HepG2 (cell line): ENCODE results near the gene KCTD21. TPM values are rescaled to one million over a fixed set of nuclear protein-coding genes. Genes with fewer than 3 reads are reported as not detected.

Experiments used
- FOXO1 ChIP-seq: sonication (generic); formaldehyde crosslinking; IDR thresholded peaks from 2 replicates; pipeline ENCODE4 v1.4.0; 2020; ENCODE audit warnings: missing genetic modification reagents
- FOXO4 ChIP-seq: sonication (generic); formaldehyde crosslinking; conservative IDR thresholded peaks from 2 replicates; pipeline ENCODE4 v1.8.1; 2023; ENCODE audit warnings: missing genetic modification reagents
- HNF1A ChIP-seq, 2 experiments: sonication (generic) in 1 of 2; formaldehyde crosslinking in 1 of 2; IDR thresholded peaks; 2 replicates each; pipeline versions ENCODE4 v1.4.0 to v1.6.1; 2016 to 2020; ENCODE audit warnings: borderline replicate concordance in 1 of 2, low read depth in 1 of 2, mild to moderate bottlenecking in 1 of 2, missing genetic modification reagents in 1 of 2
- LBX2 ChIP-seq: sonication (generic); formaldehyde crosslinking; IDR thresholded peaks from 2 replicates; pipeline ENCODE4 v1.5.0; 2020; ENCODE audit warnings: missing genetic modification reagents, mild to moderate bottlenecking, borderline replicate concordance
- PBX2 ChIP-seq: IDR thresholded peaks from 2 replicates; pipeline ENCODE4 v1.6.1; 2016; ENCODE audit warnings: control low read depth
- PHB2 ChIP-seq: fragments of 450-650 bp; IDR thresholded peaks from 2 replicates; pipeline ENCODE4 v1.6.1; 2018; ENCODE audit not compliant: partially characterized antibody
- SUZ12 ChIP-seq: fragments of 150-350 bp; IDR thresholded peaks from 2 replicates; pipeline ENCODE4 v1.6.1; 2014; ENCODE audit warnings: low read depth, low read length
- TCF12 ChIP-seq, 2 experiments: fragments of 450-650 bp in 1 of 2; sonication (generic) in 1 of 2; formaldehyde crosslinking in 1 of 2; IDR thresholded peaks; 2 replicates each; pipeline versions ENCODE4 v1.6.1 to v1.8.0; 2017 to 2022; ENCODE audit warnings: antibody characterized with exemption in 1 of 2, mild to moderate bottlenecking in 1 of 2, missing genetic modification reagents in 1 of 2, moderate library complexity in 1 of 2
- XRCC5 ChIP-seq: fragments of 200-400 bp; formaldehyde crosslinking; optimal IDR thresholded peaks from 2 replicates; pipeline ENCODE3; 2017; ENCODE audit warnings: mild to moderate bottlenecking, low read length
- ZBTB7A ChIP-seq: sonication (generic); formaldehyde crosslinking; IDR thresholded peaks from 2 replicates; pipeline ENCODE4 v1.8.0; 2022; ENCODE audit warnings: mild to moderate bottlenecking, missing genetic modification reagents
- ZC3H13 ChIP-seq: sonication (generic); formaldehyde crosslinking; IDR thresholded peaks from 2 replicates; pipeline ENCODE4 v1.8.1; 2023; ENCODE audit warnings: mild to moderate bottlenecking, missing genetic modification reagents, moderate library complexity
- ZNF138 ChIP-seq: sonication (generic); formaldehyde crosslinking; IDR thresholded peaks from 2 replicates; pipeline ENCODE4 v1.5.0; 2020; ENCODE audit warnings: mild to moderate bottlenecking, low read depth, missing genetic modification reagents
- ZNF275 ChIP-seq: sonication (generic); formaldehyde crosslinking; IDR thresholded peaks from 2 replicates; pipeline ENCODE4 v1.8.0; 2022; ENCODE audit warnings: missing genetic modification reagents, mild to moderate bottlenecking, inconsistent platforms, borderline replicate concordance
- polyA plus RNA-seq, 8 experiments: library from polyadenylated mRNA; depleted of rRNA in 3 of 8; stranded (reverse) in 7 of 8; unstranded in 1 of 8; fragments of >200 nt; fragmentation: Illumina TruSeq in 4 of 8; extraction: Trizol in 4 of 8; gene quantifications; 2 replicates each; pipeline versions ENCODE4 v1.2.1 to v1.2.3, GENCODE V29; 2011 to 2016; ENCODE audit warnings: low read depth in 4 of 8, missing spikeins in 1 of 8, mixed read lengths in 1 of 8; ENCODE audit not compliant: insufficient read depth in 1 of 8
- total RNA-seq, 5 experiments: library from RNA; depleted of rRNA; stranded (reverse); fragments of >200 nt; fragmentation: Illumina TruSeq; extraction: Trizol; gene quantifications; 2 replicates each; pipeline ENCODE4 v1.2.3, GENCODE V29; 2016; ENCODE audit warnings: low read depth in 1 of 5

Gene KCTD21
- total and polyA plus RNA-seq, 2 of the 13 experiments (the other 11 are each of a cell fraction or from before 2014, with no cell fraction given) = 3.1 to 13.5 TPM

- peak; percentile 74; the same call in 1 of the 2 replicates for TF ChIP-seq ZNF275
- peak; percentile 32; the same call in 1 of the 2 replicates for TF ChIP-seq ZC3H13 (CRISPR knock-in tag)
- 0 out of 2 replicates have a peak, but pooled peaks have one; percentile 2 for TF ChIP-seq PBX2 (CRISPR knock-in tag)
- peak; percentile 36; the same call in 1 of the 2 replicates for TF ChIP-seq FOXO1
- TF ChIP-seq ZBTB7A (CRISPR knock-in tag) = 0 out of 2 replicates have a peak, but pooled peaks have one; percentile 35
- TF ChIP-seq FOXO4 (CRISPR knock-in tag) = no peak
- TF ChIP-seq TCF12 (IDR thresholded peaks at IDR 0.05) = no peak
- TF ChIP-seq TCF12 (CRISPR knock-in tag; IDR thresholded peaks at IDR 0.05) = 0 out of 2 replicates have a peak, but pooled peaks have one; percentile 48
- no peak for TF ChIP-seq HNF1A (IDR thresholded peaks at IDR 0.05; ENCODE audit: low read depth)
- TF ChIP-seq HNF1A (CRISPR knock-in tag; IDR thresholded peaks at IDR 0.05; ENCODE audit: borderline replicate concordance) = peak; percentile 78
- peak; percentile 34 for TF ChIP-seq XRCC5
- TF ChIP-seq ZNF138 (CRISPR knock-in tag) = no peak
- 0 out of 2 replicates have a peak, but pooled peaks have one; percentile 19 for TF ChIP-seq LBX2 (CRISPR knock-in tag)
- peak; percentile 89 for TF ChIP-seq SUZ12
- no peak for TF ChIP-seq PHB2
Observed at GRCh38 chr11:78188286-78189173, at the start of gene KCTD21, which contains the start of gene USP35 (continued).
